Thymus (tissue), 14 donors: ENCODE measurements around the gene FMC1. TPM values are rescaled to one million over a fixed set of nuclear protein-coding genes. Genes with fewer than 3 reads are reported as not detected.

Experiments
- DNase-seq, 9 donors: peaks; one replicate each; pipeline ENCODE4 v3.0.0-alpha.2; 2013; ENCODE audit warnings: low spot score in 9 of 9, low read depth in 6 of 9, missing footprints in 1 of 9
- H3K27ac ChIP-seq, 2 donors: one replicate each; pipeline ENCODE4 v1.5.1; 2013; ENCODE audit warnings: control low read depth in 1 of 2, low read depth in 1 of 2, low read length in 1 of 2, mild to moderate bottlenecking in 1 of 2, moderate library complexity in 1 of 2
- H3K27me3 ChIP-seq, 2 donors: one replicate each; pipeline ENCODE4 v1.5.1; 2013; ENCODE audit warnings: low read length in 1 of 2; ENCODE audit not compliant: control insufficient read depth in 2 of 2, insufficient read depth in 1 of 2
- H3K36me3 ChIP-seq, 2 donors: one replicate each; pipeline ENCODE4 v1.5.1; 2013; ENCODE audit warnings: low read length in 1 of 2, mild to moderate bottlenecking in 1 of 2, moderate library complexity in 1 of 2; ENCODE audit not compliant: control insufficient read depth in 2 of 2, insufficient read depth in 2 of 2
- H3K4me1 ChIP-seq, 2 donors: one replicate each; pipeline ENCODE4 v1.5.1; 2013; ENCODE audit warnings: low read length in 2 of 2; ENCODE audit not compliant: control insufficient read depth in 2 of 2, insufficient read depth in 2 of 2
- H3K4me3 ChIP-seq, 2 donors: one replicate each; pipeline ENCODE4 v1.5.1; 2013; ENCODE audit warnings: low read length in 2 of 2, control low read depth in 1 of 2, mild to moderate bottlenecking in 1 of 2
- H3K9me3 ChIP-seq, 2 donors: one replicate each; pipeline ENCODE4 v1.5.1; 2013; ENCODE audit warnings: low read length in 1 of 2, mild to moderate bottlenecking in 1 of 2; ENCODE audit not compliant: control insufficient read depth in 2 of 2, insufficient read depth in 1 of 2
- WGBS: extraction: QIAGEN DNeasy Blood & Tissue Kit; methylation state at CpG from one replicate; pipeline ENCODE4 v1.1.7; 2013; 5-methylcytosine and 5-hydroxymethylcytosine counted together
- long read RNA-seq, 10 donors: transcript quantifications; one replicate each; lab custom pipeline, GENCODE V29; 2026
- polyA plus RNA-seq: library from polyadenylated mRNA; stranded (reverse); fragments of 200-250 nt; gene quantifications from one replicate; pipeline ENCODE4 v1.2.3, GENCODE V29; 2013
- total RNA-seq: library from RNA; stranded (reverse); fragments of 120-200 nt; gene quantifications from one replicate; pipeline ENCODE4 v1.2.4, GENCODE V29; 2013
- donor health status: healthy.

FMC1 gene
- total RNA-seq = 17.4 TPM
- 24.6 TPM for polyA plus RNA-seq
- long read RNA-seq, donor 1, partial matches to known transcripts = 0 of 3 reads
- long read RNA-seq, donor 1, other reads (novel, unspliced or antisense) = 0 of 3 reads
- long read RNA-seq, donor 2 = 0 reads
- long read RNA-seq, donor 3, transcript FMC1-201 (2 exons, 1,210 nt) = major isoform, 61 of 88 reads
- long read RNA-seq, donor 3, transcript FMC1-203 (2 exons, 460 nt) = minor isoform, 5 of 88 reads
- long read RNA-seq, donor 3, partial matches to known transcripts = 22 of 88 reads
- long read RNA-seq, donor 3, other reads (novel, unspliced or antisense) = 0 of 88 reads
- long read RNA-seq, donor 4, transcript FMC1-201 (2 exons, 1,210 nt) = major isoform, 20 of 22 reads
- long read RNA-seq, donor 4, partial matches to known transcripts = 0 of 22 reads
- long read RNA-seq, donor 4, other reads (novel, unspliced or antisense) = 0 of 22 reads
- long read RNA-seq, donor 5, transcript FMC1-201 (2 exons, 1,210 nt) = major isoform, 82 of 86 reads
- long read RNA-seq, donor 5, partial matches to known transcripts = 0 of 86 reads
- long read RNA-seq, donor 5, other reads (novel, unspliced or antisense) = 0 of 86 reads
- long read RNA-seq, donor 6, transcript FMC1-201 (2 exons, 1,210 nt) = major isoform, 20 of 22 reads
- long read RNA-seq, donor 6, partial matches to known transcripts = 0 of 22 reads
- long read RNA-seq, donor 6, other reads (novel, unspliced or antisense) = 0 of 22 reads
- long read RNA-seq, donor 7, transcript FMC1-201 (2 exons, 1,210 nt) = major isoform, 35 of 37 reads
- long read RNA-seq, donor 7, partial matches to known transcripts = 0 of 37 reads
- long read RNA-seq, donor 7, other reads (novel, unspliced or antisense) = 0 of 37 reads
- long read RNA-seq, donor 8, transcript FMC1-201 (2 exons, 1,210 nt) = major isoform, 10 of 10 reads
- long read RNA-seq, donor 8, partial matches to known transcripts = 0 of 10 reads
- long read RNA-seq, donor 8, other reads (novel, unspliced or antisense) = 0 of 10 reads
- long read RNA-seq, donor 9, transcript FMC1-201 (2 exons, 1,210 nt) = major isoform, 17 of 20 reads
- long read RNA-seq, donor 9, partial matches to known transcripts = 0 of 20 reads
- long read RNA-seq, donor 9, other reads (novel, unspliced or antisense) = 0 of 20 reads
- long read RNA-seq, donor 10, transcript FMC1-201 (2 exons, 1,210 nt) = major isoform, 31 of 33 reads
- long read RNA-seq, donor 10, partial matches to known transcripts = 0 of 33 reads
- long read RNA-seq, donor 10, other reads (novel, unspliced or antisense) = 0 of 33 reads

GRCh38 chr7:139341058-139341775, at the start of gene FMC1:
Gene FMC1 (plus strand): TSS chr7:139341337. CDS start chr7:139341385, 48 bp downstream.
- Histone ChIP-seq H3K4me3 (peak within 1 kb of the TSS; percentile 92 to 94), H3K27me3 (no peaks in the 10 kb centered on the region), H3K36me3 (no peaks in the 10 kb centered on the region), H3K27ac (peak within 1 kb of the TSS; percentile 99 to 100), H3K4me1 (peaks cover 5 to 8% of the 10 kb centered on the region in 2 donors), H3K9me3 (peaks cover 0 to 6% of the 10 kb centered on the region in 2 donors)
- under 1% methylated on average over 54 of the region's 54 CpGs for WGBS
- DNase-seq = peak; percentile 80 to 94 (median 86)

GRCh38 chr7:139292821-139293220, 48.3 kb upstream of the FMC1 start:
- Histone ChIP-seq H3K4me3 (no peak overlapping the region), H3K9me3 (no peaks in the 10 kb centered on the region), H3K27me3 (no peaks in the 10 kb centered on the region), H3K27ac (no peak overlapping the region), H3K36me3 (peaks cover 17 to 20% of the 10 kb centered on the region in 2 donors), H3K4me1 (no peaks in the 10 kb centered on the region)
- 97% methylated on average over 7 of the region's 7 CpGs for WGBS
- no peak for DNase-seq

- 99% methylated on average over 2 of the region's 2 CpGs for WGBS
These were observed 47.6 kb upstream of the FMC1 start for GRCh38 chr7:139293534-139293933.

GRCh38 chr7:139294241-139294640, 46.9 kb upstream of the FMC1 start:
- WGBS = 98% methylated on average over 4 of the region's 4 CpGs
- H3K36me3 ChIP-seq = peaks cover 21 to 25% of the 10 kb centered on the region in 2 donors

More at GRCh38 chr7:139293534-139293933, 47.6 kb upstream of the FMC1 start:
- no peak overlapping the region for H3K27ac ChIP-seq
- no peak overlapping the region for H3K4me3 ChIP-seq
- H3K27me3 ChIP-seq = no peaks in the 10 kb centered on the region
- no peaks in the 10 kb centered on the region for H3K4me1 ChIP-seq
- H3K9me3 ChIP-seq = no peaks in the 10 kb centered on the region
- DNase-seq = no peak
- peaks cover 21 to 24% of the 10 kb centered on the region in 2 donors for H3K36me3 ChIP-seq

GRCh38 chr7:139294951-139295575, 46.1 kb upstream of the FMC1 start:
- Histone ChIP-seq H3K4me1 (no peaks in the 10 kb centered on the region), H3K27ac (no peak overlapping the region), H3K4me3 (no peak overlapping the region), H3K27me3 (no peaks in the 10 kb centered on the region), H3K9me3 (no peaks in the 10 kb centered on the region), H3K36me3 (peaks cover 21 to 26% of the 10 kb centered on the region in 2 donors)
- 98% methylated on average over 6 of the region's 6 CpGs for WGBS
- DNase-seq = no peak

More at GRCh38 chr7:139294241-139294640, 46.9 kb upstream of the FMC1 start:
- Histone ChIP-seq H3K27ac (no peak overlapping the region), H3K4me3 (no peak overlapping the region), H3K27me3 (no peaks in the 10 kb centered on the region), H3K9me3 (no peaks in the 10 kb centered on the region), H3K4me1 (no peaks in the 10 kb centered on the region)
- DNase-seq = no peak

GRCh38 chr7:139297795-139298194, 43.3 kb upstream of the FMC1 start:
- Histone ChIP-seq H3K36me3 (peaks cover 21 to 31% of the 10 kb centered on the region in 2 donors), H3K4me3 (no peak overlapping the region), H3K4me1 (no peaks in the 10 kb centered on the region), H3K27me3 (no peaks in the 10 kb centered on the region), H3K9me3 (no peaks in the 10 kb centered on the region), H3K27ac (no peak overlapping the region)
- no peak for DNase-seq
- 91% methylated on average over 6 of the region's 6 CpGs for WGBS

GRCh38 chr7:139299296-139299695, 41.8 kb upstream of the FMC1 start:
- Histone ChIP-seq H3K27me3 (no peaks in the 10 kb centered on the region), H3K4me3 (no peak overlapping the region), H3K27ac (no peak overlapping the region), H3K36me3 (peaks cover 16 to 20% of the 10 kb centered on the region in 2 donors), H3K4me1 (no peaks in the 10 kb centered on the region), H3K9me3 (no peaks in the 10 kb centered on the region)
- 99% methylated on average over 2 of the region's 2 CpGs for WGBS
- DNase-seq = no peak

- no peaks in the 10 kb centered on the region for H3K9me3 ChIP-seq
- H3K27ac ChIP-seq = no peak overlapping the region
- H3K27me3 ChIP-seq = no peaks in the 10 kb centered on the region
- H3K4me1 ChIP-seq = no peaks in the 10 kb centered on the region
- no peak overlapping the region for H3K4me3 ChIP-seq
- 99% methylated on average over 2 of the region's 2 CpGs for WGBS
- peaks cover 9 to 16% of the 10 kb centered on the region in 2 donors for H3K36me3 ChIP-seq
- DNase-seq = no peak
These were observed 40.7 kb upstream of the FMC1 start for GRCh38 chr7:139300390-139300789.
